Right forelimb (tissue), 1 donor: ENCODE measurements around the gene CASTOR1.

Experiments
- DNase-seq: peaks from one replicate; pipeline ENCODE4 v3.0.0-alpha.2; 2018

Gene CASTOR1

DNA sequence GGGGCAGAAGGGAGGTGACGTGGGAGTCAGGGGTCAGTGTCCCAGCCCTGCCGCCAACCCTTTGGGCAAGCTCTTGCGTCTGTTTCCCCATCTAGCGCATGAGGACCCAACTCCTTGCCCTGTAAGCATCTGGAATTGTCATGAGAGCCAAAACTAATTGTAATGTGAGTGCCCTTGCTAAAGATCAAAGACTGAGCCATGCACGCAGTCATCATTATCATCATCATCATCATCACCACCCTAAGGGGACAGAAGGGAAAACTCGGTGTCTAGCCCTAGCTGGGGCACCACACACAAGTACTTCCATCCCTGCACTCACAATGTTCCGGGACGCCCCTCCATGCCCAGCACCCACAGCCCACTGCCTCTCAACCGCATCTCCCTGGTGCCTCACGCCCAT lies 45.2 kb downstream of the CASTOR1 start:
- DNase-seq: no peak

DNA sequence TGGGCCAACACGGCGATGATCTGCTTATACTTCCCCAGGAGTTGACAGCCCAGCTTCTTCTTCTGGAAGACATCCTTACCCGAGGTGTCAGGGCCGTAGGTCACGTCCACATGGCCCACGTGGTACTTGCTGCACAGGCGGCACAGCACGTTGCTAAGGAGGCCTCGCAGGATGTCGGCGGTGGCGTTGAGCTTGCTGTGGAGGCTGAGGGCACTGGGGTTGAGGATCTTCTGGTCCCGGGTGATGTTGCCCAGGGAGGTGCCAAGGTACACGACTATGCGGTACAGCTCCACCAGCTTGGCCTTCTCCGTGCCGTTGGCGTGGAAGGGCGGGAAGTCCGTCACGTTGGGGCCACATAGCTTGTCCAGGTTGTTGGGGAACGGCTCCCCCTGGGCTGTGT lies 45.6 kb downstream of the CASTOR1 start:
- DNase-seq: no peak

DNA sequence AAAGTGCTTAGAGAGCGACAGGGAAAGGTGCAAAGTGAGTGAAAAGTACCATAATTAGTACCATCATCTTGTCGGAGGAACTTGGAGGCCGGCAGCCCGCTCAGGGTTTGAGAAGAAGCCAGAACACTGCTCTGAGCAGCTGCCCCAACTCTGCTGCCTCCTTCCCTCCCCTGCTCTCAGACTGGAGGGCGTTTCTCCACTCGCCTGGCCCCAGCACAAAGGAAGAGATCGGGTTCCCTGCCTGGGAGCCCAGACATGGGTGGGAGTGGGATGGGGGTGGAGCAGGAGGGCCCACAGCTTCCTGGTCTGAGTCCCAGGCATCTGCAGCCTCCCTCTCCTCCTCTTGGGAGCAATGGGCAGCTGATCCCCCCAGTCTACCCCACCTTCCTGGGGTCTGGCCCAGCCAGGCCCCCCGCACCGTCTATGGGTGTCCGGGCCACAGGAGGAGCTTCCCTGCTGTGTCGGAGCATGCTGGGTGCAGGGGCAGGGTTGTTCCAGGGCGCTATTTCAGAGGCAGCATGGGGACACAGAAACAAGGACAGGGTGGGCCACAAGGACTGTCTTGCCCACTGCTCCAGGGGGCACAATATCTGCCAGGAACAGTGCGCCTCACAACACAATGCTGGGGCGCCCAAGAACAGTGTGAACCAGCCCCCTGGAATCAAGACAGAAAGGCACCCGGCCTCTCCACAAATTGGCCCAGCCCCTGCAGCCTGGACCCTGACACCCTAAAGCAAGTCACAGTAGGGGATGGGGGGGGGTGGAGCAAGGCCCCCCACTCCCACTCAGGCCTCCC lies 47.5 kb downstream of the CASTOR1 start:
- DNase-seq: no peak

DNA sequence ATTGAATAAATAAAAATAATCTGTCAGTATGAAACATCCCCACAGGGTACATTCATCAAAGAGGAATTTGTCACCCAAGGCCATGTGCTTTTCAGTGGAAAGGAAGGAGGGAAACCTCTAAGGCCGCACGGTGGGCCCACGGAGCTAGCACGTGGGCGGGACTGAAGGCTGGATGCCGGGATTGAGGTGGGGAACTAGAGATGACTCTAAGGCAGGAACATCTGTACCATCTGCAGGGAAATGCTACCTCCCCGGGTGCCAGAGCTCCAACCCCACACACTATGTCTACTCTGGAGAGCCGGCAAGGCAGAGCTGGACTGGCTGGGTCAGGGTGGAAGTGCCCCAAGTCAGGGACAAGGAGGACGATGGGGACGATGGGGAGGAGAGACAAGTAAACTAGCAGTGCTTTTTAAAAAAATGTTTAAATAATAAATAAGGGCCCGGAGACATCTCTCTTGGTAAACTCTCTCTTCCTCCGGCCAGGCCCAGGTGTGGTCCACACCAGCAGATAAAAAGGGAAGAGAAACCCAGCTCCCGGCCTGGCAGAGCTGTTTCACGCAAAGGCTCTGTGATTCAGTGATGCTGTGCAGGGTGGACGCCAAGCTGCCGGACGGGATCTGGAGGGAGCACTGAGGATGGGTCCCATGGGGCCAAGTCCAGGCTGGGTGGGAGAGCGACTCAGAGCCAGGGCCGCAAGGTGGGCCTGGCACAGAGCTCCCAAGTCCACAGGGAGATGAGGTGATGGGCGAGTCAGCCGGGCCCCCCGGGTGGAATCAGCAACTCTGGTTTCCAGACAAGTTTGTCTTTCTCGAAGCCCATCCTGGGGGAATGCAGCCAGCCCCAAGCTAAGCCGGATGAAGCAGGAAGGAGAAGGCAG lies 48.5 kb downstream of the CASTOR1 start:
- no peak for DNase-seq

DNA sequence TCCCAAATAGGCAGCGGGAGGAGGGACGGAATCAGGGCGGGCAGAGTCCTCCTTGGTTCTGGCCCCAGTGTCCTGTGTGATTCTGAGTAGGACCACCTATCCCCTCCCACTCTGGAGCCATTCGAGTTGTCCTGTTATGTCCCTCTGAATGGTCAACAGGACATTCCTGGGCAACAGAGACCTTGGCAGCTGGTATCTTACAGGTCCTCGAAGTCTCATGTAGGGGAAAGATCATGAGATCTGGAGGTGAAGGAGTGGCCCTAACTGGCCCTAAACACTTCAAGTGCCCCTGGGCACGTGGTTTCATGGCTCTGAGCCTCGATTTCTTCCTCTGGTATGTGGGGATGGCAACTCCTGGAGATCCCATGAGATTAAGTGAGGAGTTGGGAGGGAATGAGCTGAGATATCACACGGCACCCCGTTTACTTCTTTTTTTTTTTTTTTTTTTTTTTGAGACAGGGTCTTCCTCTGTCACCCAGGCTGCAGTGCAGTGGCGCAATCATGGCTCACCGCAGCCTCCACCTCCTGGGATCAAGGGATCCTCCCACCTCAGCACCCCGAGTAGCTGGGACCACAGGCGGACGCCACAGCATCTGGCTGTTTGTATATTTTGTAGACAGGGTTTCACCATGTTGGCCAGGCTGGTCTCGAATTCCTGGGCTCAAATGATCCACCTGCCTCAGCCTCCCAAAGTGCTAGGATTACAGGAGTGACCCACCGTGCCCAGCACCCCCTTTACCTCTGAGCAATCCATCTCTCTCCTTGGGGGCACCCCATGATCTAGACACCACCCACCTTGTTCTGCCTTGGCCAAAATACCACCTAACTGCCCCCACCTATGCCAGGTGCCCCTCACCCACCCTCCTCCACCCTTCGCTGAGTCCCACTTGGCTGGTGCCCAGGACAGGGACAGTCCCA lies 49.6 kb downstream of the CASTOR1 start:
- DNase-seq: no peak

DNA sequence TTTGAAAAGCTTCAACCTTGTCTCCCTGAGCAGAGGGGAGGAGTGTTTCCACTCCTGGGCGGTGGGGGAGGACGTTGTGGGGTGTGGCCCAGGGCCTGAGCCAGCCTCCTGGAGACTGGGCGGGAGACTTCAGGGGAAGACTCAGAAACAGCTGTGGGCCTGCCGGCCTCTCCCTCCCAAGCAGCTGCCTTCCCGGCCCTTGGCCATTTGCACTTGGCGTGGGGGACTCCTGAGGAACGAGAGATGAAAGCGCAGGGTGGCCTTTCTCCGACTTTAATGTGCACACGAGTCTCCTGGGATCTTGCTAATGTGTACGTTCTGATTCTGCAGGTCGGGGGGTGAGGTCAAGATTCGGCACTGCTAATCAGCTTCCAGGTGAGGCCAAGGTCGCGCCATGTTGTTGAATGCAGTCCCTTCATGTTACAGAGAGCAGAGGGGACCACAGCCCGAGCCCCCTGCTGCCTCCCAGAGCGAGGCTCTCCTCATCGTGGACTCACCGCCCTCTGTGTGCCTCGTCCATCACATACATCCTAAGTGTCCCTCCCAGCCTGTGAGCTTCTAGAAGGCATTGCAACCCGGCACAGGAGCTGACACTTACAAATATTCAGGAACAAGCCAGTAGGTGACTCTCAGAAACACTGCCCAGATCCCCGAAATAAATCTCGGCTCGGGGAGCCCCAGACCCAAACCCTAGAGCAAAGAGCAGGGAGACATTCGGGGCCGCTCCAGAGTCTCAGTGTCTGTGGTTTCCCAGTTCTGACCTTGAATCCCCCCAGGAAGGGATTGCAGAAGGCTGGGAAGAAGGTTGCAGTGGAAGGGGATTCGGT lies 50.4 kb downstream of the CASTOR1 start:
- peak; percentile 72 for DNase-seq

DNA sequence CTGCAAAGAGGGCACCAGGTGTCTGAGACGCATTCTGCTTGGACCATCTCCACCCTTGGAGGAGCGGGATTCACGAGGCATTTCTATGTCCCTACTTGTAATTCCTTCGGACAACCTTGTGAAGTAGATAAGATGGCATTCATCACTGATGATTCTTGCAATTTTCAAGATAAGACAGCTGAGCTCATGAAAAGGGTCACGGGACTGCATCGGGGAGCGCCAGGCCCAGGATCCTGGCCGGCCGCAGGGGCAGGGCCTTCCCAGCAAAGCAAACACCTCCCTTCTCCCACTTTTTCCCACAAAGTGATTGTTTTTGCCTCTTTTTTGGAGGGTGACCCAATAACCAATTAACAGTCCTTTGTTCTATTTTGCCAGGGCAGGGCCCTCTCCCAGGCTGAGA lies 51.2 kb downstream of the CASTOR1 start:
- DNase-seq: no peak

DNA sequence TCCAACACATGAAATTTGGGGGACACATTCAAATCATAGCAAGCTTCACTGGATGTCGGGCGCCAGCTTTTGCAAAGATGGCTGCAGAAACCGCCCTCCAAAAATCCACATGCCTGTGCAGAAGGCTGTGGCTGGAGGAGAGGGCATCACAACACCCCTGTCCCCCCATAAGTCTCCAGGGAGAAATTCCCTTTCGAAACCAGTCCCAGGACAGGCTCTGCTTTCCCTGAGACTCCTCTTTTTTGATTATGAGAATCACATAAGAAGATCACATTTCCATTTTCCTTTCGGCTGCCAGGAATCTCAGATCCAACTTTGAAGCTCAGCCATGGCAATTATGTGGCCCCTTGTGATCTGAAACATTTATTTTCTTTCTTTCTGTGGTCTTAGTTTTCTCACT lies 52.4 kb downstream of the CASTOR1 start:
- no peak for DNase-seq

DNA sequence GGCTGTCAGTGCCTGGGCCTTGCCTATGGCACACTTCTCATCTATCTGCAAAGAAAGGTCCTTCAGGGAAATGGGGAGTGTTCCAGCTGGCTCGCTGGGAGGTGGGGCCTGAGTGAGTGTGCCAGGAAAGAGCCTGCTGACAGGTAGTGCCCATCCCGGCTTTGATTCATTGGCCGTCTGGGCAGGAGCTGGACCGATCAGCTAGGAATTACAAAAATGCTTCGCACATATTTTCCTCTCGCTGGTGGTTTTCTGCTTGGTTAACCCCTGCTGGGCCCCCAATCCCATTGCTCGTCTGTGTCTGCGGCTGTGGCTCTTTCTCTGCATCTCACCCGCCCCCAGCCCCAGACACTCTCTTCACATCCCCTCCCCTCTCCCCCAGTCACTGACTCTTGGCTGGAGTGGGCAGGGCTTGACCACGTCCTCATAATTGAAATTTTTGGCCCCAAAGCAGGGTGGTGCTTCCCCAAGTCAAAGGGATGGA lies 53.6 kb downstream of the CASTOR1 start:
- peak; percentile 73 for DNase-seq
